M059J (cell line): ENCODE measurements around the gene PHETA2. TPM values are rescaled to one million over a fixed set of nuclear protein-coding genes. Genes with fewer than 3 reads are reported as not detected.
A peak's percentile ranks its signal among the peaks of the same experiment; 100 is the strongest.

Experiments used
- DNase-seq: peaks from one replicate; pipeline ENCODE4 v3.0.0-alpha.2; 2012; ENCODE audit warnings: low read depth
- total RNA-seq: library from RNA; depleted of rRNA; stranded (reverse); fragments of >200 nt; shearing (Covaris generic); gene quantifications from 2 replicates; pipeline ENCODE4 v1.2.3, GENCODE V29; 2014; rRNA removed

Gene PHETA2
- 0.17 and 0.42 TPM in 2 replicates for total RNA-seq

GRCh38 chr22:42074132-42074811 lies at the start of gene PHETA2:
Gene PHETA2 (plus strand): TSS chr22:42074248. CDS start chr22:42077294, 3,046 bp downstream.
- DNase-seq, result no peak

GRCh38 chr22:42025421-42025820 lies 48.6 kb upstream of the PHETA2 start:
- no peak for DNase-seq

- DNase-seq, result no peak
These were observed 47.3 kb upstream of the PHETA2 start for GRCh38 chr22:42026705-42027104.

GRCh38 chr22:42033263-42034181 lies 40.5 kb upstream of the PHETA2 start:
- no peak for DNase-seq

GRCh38 chr22:42035256-42035655 lies 38.8 kb upstream of the PHETA2 start:
- no peak for DNase-seq

- peak; percentile 10 for DNase-seq
These were observed 34.8 kb upstream of the PHETA2 start for GRCh38 chr22:42039271-42039670.

- DNase-seq, result no peak
These were observed 32.3 kb upstream of the PHETA2 start for GRCh38 chr22:42041784-42042183.

GRCh38 chr22:42050641-42051180 lies 23.3 kb upstream of the PHETA2 start:
- DNase-seq, result no peak

- no peak for DNase-seq
These were observed 21.3 kb upstream of the PHETA2 start for GRCh38 chr22:42052765-42053164.

GRCh38 chr22:42056757-42057511 lies 17.1 kb upstream of the PHETA2 start:
- DNase-seq, result no peak

GRCh38 chr22:42060489-42060888 lies 13.6 kb upstream of the PHETA2 start:
- no peak for DNase-seq

- DNase-seq, result no peak
These were observed 13.0 kb upstream of the PHETA2 start for GRCh38 chr22:42061041-42061440.

- DNase-seq, result no peak
These were observed 11.4 kb upstream of the PHETA2 start for GRCh38 chr22:42062506-42063170.

GRCh38 chr22:42064629-42065028 lies 9.4 kb upstream of the PHETA2 start:
- DNase-seq, result no peak

- no peak for DNase-seq
These were observed 8.5 kb upstream of the PHETA2 start for GRCh38 chr22:42065438-42066125.

- DNase-seq, result no peak
These were observed 7.8 kb upstream of the PHETA2 start for GRCh38 chr22:42066126-42066761.

GRCh38 chr22:42066937-42067336 lies 7.1 kb upstream of the PHETA2 start:
- DNase-seq, result no peak

- no peak for DNase-seq
These were observed 6.3 kb upstream of the PHETA2 start for GRCh38 chr22:42067671-42068251.

GRCh38 chr22:42068291-42068690 lies 5.8 kb upstream of the PHETA2 start:
- no peak for DNase-seq
